Naive thymus-derived CD4-positive, alpha-beta T cell (primary cell): ENCODE measurements around the gene MKRN1. TPM values are rescaled to one million over a fixed set of nuclear protein-coding genes. Genes with fewer than 3 reads are reported as not detected.
"Not testable (repeated sequence)": the region's sequence is repeated elsewhere in the genome, so short reads cannot be mapped to it uniquely, and the experiment has no call there.

Experiments
- ATAC-seq: fragments of 150-1000 bp; cut with Tn5 transposase; 2 replicates; pipeline ENCODE4 v1.10.0; 2021; ENCODE audit warnings: mild to moderate bottlenecking, moderate library complexity
- CTCF ChIA-PET: fragments of 350-600 bp; sonication (Branson Sonifier 250); formaldehyde crosslinking; loops from one replicate; lab custom pipeline; 2021; ENCODE audit warnings: antibody characterized with exemption; lab: Charles Lee
- POLR2A ChIA-PET: fragments of 350-600 bp; sonication (Branson Sonifier 250); formaldehyde crosslinking; loops from one replicate; lab custom pipeline; 2021; ENCODE audit warnings: antibody characterized with exemption, inconsistent platforms; lab: Charles Lee
- DNase-seq, 9 donors: peaks; one replicate each; pipeline versions ENCODE4 v3.0.0 to v3.0.0-alpha.2; 2020 to 2022; ENCODE audit warnings: mixed read lengths in 1 of 9
- H3K27ac ChIP-seq: one replicate; pipeline ENCODE4 v1.7.0; 2013; ENCODE audit warnings: mild to moderate bottlenecking, low read depth, low read length, moderate library complexity
- H3K27me3 ChIP-seq, 2 donors: one replicate each; pipeline ENCODE4 v1.7.0; 2013; ENCODE audit warnings: low read length in 2 of 2, mild to moderate bottlenecking in 2 of 2, moderate library complexity in 2 of 2; ENCODE audit not compliant: control insufficient read depth in 2 of 2, insufficient read depth in 2 of 2
- H3K36me3 ChIP-seq, 3 experiments: 1 replicate in 2 of 3; 2 replicates in 1 of 3; pipeline ENCODE4 v1.7.0; 2013; ENCODE audit warnings: low read length in 3 of 3, mild to moderate bottlenecking in 3 of 3, moderate library complexity in 1 of 3; ENCODE audit not compliant: insufficient read depth in 3 of 3, control insufficient read depth in 2 of 3
- H3K4me1 ChIP-seq, 2 donors: one replicate each; pipeline ENCODE4 v1.7.0; 2013; ENCODE audit warnings: low read length in 2 of 2, mild to moderate bottlenecking in 2 of 2, moderate library complexity in 1 of 2; ENCODE audit not compliant: control insufficient read depth in 2 of 2, insufficient read depth in 2 of 2
- H3K4me3 ChIP-seq: 2 replicates; pipeline ENCODE4 v1.7.0; 2013; ENCODE audit warnings: mild to moderate bottlenecking, low read length
- H3K9me3 ChIP-seq, 3 experiments: 1 replicate in 2 of 3; 2 replicates in 1 of 3; pipeline ENCODE4 v1.7.0; 2013; ENCODE audit warnings: low read length in 3 of 3; ENCODE audit not compliant: control insufficient read depth in 2 of 3
- H3K27ac Mint-ChIP-seq, 9 donors: one replicate each; pipeline ENCODE4 v1.8.0; 2020 to 2022; ENCODE audit warnings: mixed read lengths in 9 of 9, mild to moderate bottlenecking in 8 of 9, moderate library complexity in 5 of 9, inconsistent platforms in 2 of 9
- H3K27me3 Mint-ChIP-seq, 5 donors: one replicate each; pipeline ENCODE4 v1.8.0; 2021 to 2022; ENCODE audit warnings: mixed read lengths in 5 of 5, mild to moderate bottlenecking in 1 of 5
- H3K36me3 Mint-ChIP-seq, 5 donors: one replicate each; pipeline ENCODE4 v1.8.0; 2020 to 2022; ENCODE audit warnings: mixed read lengths in 5 of 5, mild to moderate bottlenecking in 3 of 5, inconsistent platforms in 1 of 5
- H3K4me1 Mint-ChIP-seq, 7 donors: one replicate each; pipeline ENCODE4 v1.8.0; 2020 to 2022; ENCODE audit warnings: mixed read lengths in 7 of 7, mild to moderate bottlenecking in 3 of 7, inconsistent platforms in 1 of 7
- H3K4me3 Mint-ChIP-seq, 10 donors: one replicate each; pipeline ENCODE4 v1.8.0; 2020 to 2022; ENCODE audit warnings: mild to moderate bottlenecking in 10 of 10, mixed read lengths in 10 of 10, moderate library complexity in 6 of 10, inconsistent platforms in 2 of 10
- H3K9me3 Mint-ChIP-seq, 11 donors: one replicate each; pipeline ENCODE4 v1.8.0; 2020 to 2022; ENCODE audit warnings: mixed read lengths in 11 of 11, mild to moderate bottlenecking in 4 of 11, inconsistent platforms in 1 of 11, moderate library complexity in 1 of 11
- intact Hi-C, 2 donors: fragments of 100-400 bp; cut with micrococcal nuclease; formaldehyde crosslinking; loops; one replicate each; pipeline ENCODE4 v1.15.1; 2023
- polyA plus RNA-seq, 2 donors: library from polyadenylated mRNA; unstranded; fragments of 300-500 nt; fragmentation: Illumina TruSeq; gene quantifications; one replicate each; pipeline ENCODE4 v1.2.3, GENCODE V29; 2021
- total RNA-seq, 6 experiments: library from RNA in 5 of 6; stranded (reverse) in 5 of 6; gene quantifications; 1 replicate in 5 of 6; 2 replicates in 1 of 6; pipeline ENCODE4 v1.2.3 and lab custom pipeline; 2021 to 2026

MKRN1 gene
- total and polyA plus RNA-seq, 7 experiments from 2014 or later = 85.1 to 162 (median 139) TPM

DNA sequence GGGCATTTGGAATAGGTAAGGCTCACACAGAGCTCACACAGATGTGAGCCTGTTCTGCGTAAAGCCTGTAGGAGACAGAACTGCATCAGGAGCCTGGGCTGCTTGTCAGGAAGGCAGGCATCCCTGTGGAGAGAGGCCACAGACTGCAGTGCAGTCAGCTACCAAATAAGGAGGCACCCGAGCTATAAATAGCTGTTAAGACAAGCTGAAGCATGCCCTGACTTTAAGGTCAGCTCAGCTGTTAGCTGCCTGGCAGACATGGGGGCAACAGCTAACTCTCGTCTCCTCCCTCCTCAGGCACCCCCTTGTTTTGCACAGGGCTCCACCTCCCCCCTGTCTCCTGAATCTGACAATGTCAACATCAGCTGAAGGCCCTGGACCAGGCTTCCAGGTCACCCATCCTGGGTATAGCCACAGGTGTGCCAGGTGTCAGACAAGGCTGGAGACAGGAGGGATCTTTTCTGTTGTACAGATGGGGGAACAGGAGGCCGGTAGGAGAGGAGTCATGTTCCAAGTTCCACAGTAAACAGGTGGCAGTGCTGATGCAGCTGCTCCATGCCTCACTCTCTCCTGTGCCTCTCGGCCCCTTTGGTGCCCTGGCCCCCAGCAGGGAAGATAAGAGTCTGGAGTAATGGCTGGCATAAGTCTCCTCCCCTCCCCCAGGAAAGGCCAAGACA lies 27.6 kb upstream of the MKRN1 start:
- peak; percentile 29 for ATAC-seq
- Mint-ChIP-seq H3K9me3 (peaks cover 0 to 2% (median 0%) of the 10 kb centered on the region in 11 donors), H3K4me3 (no peak overlapping the region), H3K4me1 (no peaks in the 10 kb centered on the region), H3K36me3 (no peaks in the 10 kb centered on the region), H3K27me3 (no peaks in the 10 kb centered on the region), H3K27ac (no peak overlapping the region)
- no peak overlapping the region for H3K4me3 ChIP-seq
- no peak for DNase-seq
- no peak overlapping the region for H3K27ac ChIP-seq
- H3K9me3 ChIP-seq = no peaks in the 10 kb centered on the region
- no peaks in the 10 kb centered on the region for H3K36me3 ChIP-seq
- ChIA-PET CTCF (interaction anchor here (0.5 kb wide), 1 partner anchor 11 kb away, joined by 3 read pairs; no protein-coding TSS in a partner anchor), POLR2A (no interaction called here)
- H3K27me3 ChIP-seq = no peaks in the 10 kb centered on the region
- H3K4me1 ChIP-seq = no peaks in the 10 kb centered on the region
- intact Hi-C loops = no loop called here

DNA sequence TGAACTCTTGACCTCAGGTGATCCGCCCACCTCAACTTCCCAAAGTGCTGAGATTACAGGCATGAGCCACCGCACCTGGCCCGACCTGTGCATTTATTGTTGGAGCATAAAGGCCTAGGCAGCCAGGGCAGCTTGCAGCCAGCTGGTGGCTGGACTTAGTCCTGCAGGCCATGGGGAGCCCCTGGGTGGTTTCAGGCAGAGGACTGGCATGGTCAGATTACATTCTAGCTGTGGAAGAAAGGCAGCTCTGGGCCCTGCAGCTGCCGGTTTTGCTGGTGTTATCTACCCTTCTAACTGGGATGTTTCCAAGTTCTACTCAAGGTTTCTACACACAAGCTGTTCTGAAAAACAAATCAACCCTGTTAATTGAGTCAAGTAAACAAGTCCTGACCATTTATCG lies 22.7 kb upstream of the MKRN1 start:
- Mint-ChIP-seq H3K27ac (no peak overlapping the region), H3K4me1 (no peaks in the 10 kb centered on the region), H3K36me3 (no peaks in the 10 kb centered on the region), H3K27me3 (peaks cover 0 to 3% (median 0%) of the 10 kb centered on the region in 5 donors), H3K9me3 (peaks cover 0 to under 1% (median 0%) of the 10 kb centered on the region in 11 donors), H3K4me3 (no peak overlapping the region)
- no peaks in the 10 kb centered on the region for H3K36me3 ChIP-seq
- H3K9me3 ChIP-seq = no peaks in the 10 kb centered on the region
- intact Hi-C loops = no loop called here
- H3K4me1 ChIP-seq = no peaks in the 10 kb centered on the region
- ChIA-PET CTCF (no interaction called here), POLR2A (no interaction called here)
- H3K27ac ChIP-seq = no peak overlapping the region
- no peak overlapping the region for H3K4me3 ChIP-seq
- DNase-seq = no peak
- H3K27me3 ChIP-seq = no peaks in the 10 kb centered on the region
- ATAC-seq = no peak

DNA sequence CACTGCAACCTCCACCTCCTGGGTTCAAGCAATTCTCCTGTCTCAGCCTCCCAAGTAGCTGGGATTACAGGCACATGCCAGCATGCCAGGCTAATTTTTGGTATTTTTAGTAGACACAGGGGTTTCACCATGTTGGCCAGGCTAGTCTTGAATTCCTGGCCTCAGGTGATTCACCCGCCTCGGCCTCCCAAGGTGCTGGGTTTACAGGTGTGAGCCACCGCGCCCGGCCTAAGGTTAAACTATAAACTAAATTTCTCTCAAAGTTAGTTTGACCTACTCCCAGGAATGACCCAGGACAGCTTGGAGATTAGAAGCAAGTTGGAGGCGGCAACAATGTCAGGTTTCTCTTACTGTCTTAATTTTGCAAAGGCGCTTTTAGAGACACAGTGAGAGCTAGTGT lies 18.5 kb upstream of the MKRN1 start:
- H3K27me3 ChIP-seq, H3K27me3 Mint-ChIP-seq, H3K4me3 Mint-ChIP-seq, H3K4me3 ChIP-seq, H3K27ac ChIP-seq, H3K36me3 Mint-ChIP-seq, H3K9me3 ChIP-seq, DNase-seq, POLR2A ChIA-PET, intact Hi-C loops, H3K9me3 Mint-ChIP-seq, ATAC-seq, H3K4me1 Mint-ChIP-seq, H3K36me3 ChIP-seq, H3K27ac Mint-ChIP-seq, H3K4me1 ChIP-seq: not testable (repeated sequence)
- CTCF ChIA-PET = interaction anchor here (1.0 kb wide), 1 partner anchor 22 kb away, joined by 3 read pairs; no protein-coding TSS in a partner anchor

- Histone ChIP-seq H3K27ac (no peak overlapping the region), H3K27me3 (no peaks in the 10 kb centered on the region), H3K4me3 (no peak overlapping the region), H3K9me3 (no peaks in the 10 kb centered on the region), H3K36me3 (no peaks in the 10 kb centered on the region), H3K4me1 (no peaks in the 10 kb centered on the region)
- peaks cover 0 to 3% (median 0%) of the 10 kb centered on the region in 5 donors for H3K27me3 Mint-ChIP-seq
- no peak overlapping the region for H3K27ac Mint-ChIP-seq
- peaks cover 0 to 5% (median 0%) of the 10 kb centered on the region in 7 donors for H3K4me1 Mint-ChIP-seq
- ATAC-seq (no peak), DNase-seq (no peak)
- intact Hi-C loops = no loop called here
- no peaks in the 10 kb centered on the region for H3K9me3 Mint-ChIP-seq
- ChIA-PET CTCF (interaction anchor here (1.1 kb wide), 1 partner anchor 26 kb away, joined by 4 read pairs; no protein-coding TSS in a partner anchor), POLR2A (interaction anchor here (0.7 kb wide), 1 partner anchor 20 kb away, joined by 3 read pairs; no protein-coding TSS in a partner anchor)
- no peaks in the 10 kb centered on the region for H3K36me3 Mint-ChIP-seq
- no peak overlapping the region for H3K4me3 Mint-ChIP-seq
Observed at GRCh38 chr7:140497241-140497769, 18.0 kb upstream of the MKRN1 start.

GRCh38 chr7:140495514-140496097 lies 16.3 kb upstream of the MKRN1 start:
- no peak overlapping the region for H3K4me3 Mint-ChIP-seq
- no peak overlapping the region for H3K27ac Mint-ChIP-seq
- ATAC-seq = no peak
- H3K36me3 Mint-ChIP-seq = no peaks in the 10 kb centered on the region
- intact Hi-C loops = no loop called here
- no peak overlapping the region for H3K27ac ChIP-seq
- no peak overlapping the region for H3K4me3 ChIP-seq
- no peaks in the 10 kb centered on the region for H3K9me3 ChIP-seq
- DNase-seq = no peak
- no peaks in the 10 kb centered on the region for H3K27me3 ChIP-seq
- peaks cover 0 to 5% (median 0%) of the 10 kb centered on the region in 7 donors for H3K4me1 Mint-ChIP-seq
- H3K9me3 Mint-ChIP-seq = no peaks in the 10 kb centered on the region
- H3K27me3 Mint-ChIP-seq = peaks cover 0 to 3% (median 0%) of the 10 kb centered on the region in 5 donors
- H3K4me1 ChIP-seq = no peaks in the 10 kb centered on the region
- CTCF ChIA-PET = interaction anchor here (0.8 to 7.2 kb wide), 2 partner anchors 8 to 19 kb away, joined by 3 to 77 read pairs; no protein-coding TSS in a partner anchor
- POLR2A ChIA-PET = no interaction called here
- H3K36me3 ChIP-seq = no peaks in the 10 kb centered on the region

GRCh38 chr7:140494867-140495266 lies 15.6 kb upstream of the MKRN1 start:
- no peaks in the 10 kb centered on the region for H3K9me3 Mint-ChIP-seq
- ChIA-PET CTCF (interaction anchor here (0.6 to 7.2 kb wide), 3 partner anchors 9 to 108 kb away, joined by 3 to 77 read pairs (median 3); no protein-coding TSS in a partner anchor), POLR2A (no interaction called here)
- no peaks in the 10 kb centered on the region for H3K27me3 ChIP-seq
- no peak overlapping the region for H3K4me3 Mint-ChIP-seq
- no peak for DNase-seq
- no peak overlapping the region for H3K27ac Mint-ChIP-seq
- H3K9me3 ChIP-seq = no peaks in the 10 kb centered on the region
- H3K36me3 Mint-ChIP-seq = no peaks in the 10 kb centered on the region
- no peak overlapping the region for H3K27ac ChIP-seq
- H3K4me1 Mint-ChIP-seq = peaks cover 0 to 5% (median 0%) of the 10 kb centered on the region in 7 donors
- H3K4me1 ChIP-seq = no peaks in the 10 kb centered on the region
- H3K4me3 ChIP-seq = no peak overlapping the region
- no peaks in the 10 kb centered on the region for H3K36me3 ChIP-seq
- peaks cover 0 to 3% (median 0%) of the 10 kb centered on the region in 5 donors for H3K27me3 Mint-ChIP-seq
- intact Hi-C loops = no loop called here
- no peak for ATAC-seq
